ENCODE measurements around the gene HPSE.

DNA sequence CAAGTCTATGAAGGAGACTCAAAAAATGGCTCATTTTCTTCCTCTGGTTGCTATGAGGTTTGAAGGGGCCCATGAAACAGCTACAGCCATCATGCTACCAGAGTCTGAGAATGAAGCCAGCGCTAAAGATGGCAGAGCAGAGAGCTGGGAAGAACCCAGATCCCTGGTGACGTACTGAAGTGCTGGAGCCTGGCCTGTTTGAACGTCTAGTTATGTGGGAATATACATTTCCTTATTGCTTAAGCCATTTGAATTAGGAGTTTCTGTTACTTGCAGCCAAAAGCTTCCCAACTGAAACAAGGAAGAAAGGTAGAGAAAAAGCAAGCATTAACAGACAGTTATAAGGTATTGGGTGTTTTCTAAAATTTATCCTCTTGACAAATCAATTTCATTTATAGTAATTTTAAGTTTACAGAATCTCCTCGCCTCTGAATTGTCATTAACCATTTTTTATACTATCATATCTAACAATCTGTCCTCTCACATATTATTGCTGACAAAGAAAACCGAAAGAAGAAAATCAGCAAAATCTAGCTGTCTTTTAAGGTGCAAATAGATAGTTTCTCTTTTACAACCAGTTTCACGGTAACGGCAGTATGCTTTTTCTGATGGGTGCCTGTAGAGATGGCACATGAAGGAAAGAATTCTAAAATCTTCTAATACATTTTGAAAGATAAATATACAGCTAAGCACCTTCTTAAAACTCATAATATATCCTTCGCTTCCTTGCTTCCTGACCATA is 41.2 kb downstream of the HPSE start:
- TF ChIP-seq TAF1 (IDR thresholded peaks at IDR 0.05; ENCODE audit: borderline replicate concordance, low read depth, low read length) (no peak), POLR2AphosphoS5 (IDR thresholded peaks at IDR 0.05; ENCODE audit: low read depth, low read length) (no peak), POLR2A (IDR thresholded peaks at IDR 0.05; ENCODE audit: low read depth, low read length) (no peak)

All from GM12892 (cell line).